Osteocyte (in vitro differentiated cells): ENCODE data around the gene KIFC1. TPM values are rescaled to one million over a fixed set of nuclear protein-coding genes. Genes with fewer than 3 reads are reported as not detected.

ENCODE experiments used
- DNase-seq: peaks from one replicate; pipeline ENCODE4 v3.0.0; 2021; ENCODE audit warnings: mixed read lengths; ENCODE audit not compliant: unreplicated experiment; ENCODE audit errors: extremely low spot score
- H3K27ac Mint-ChIP-seq: one replicate; pipeline ENCODE4 v1.8.0; 2021; ENCODE audit warnings: mild to moderate bottlenecking, mixed read lengths; ENCODE audit not compliant: unreplicated experiment
- H3K27me3 Mint-ChIP-seq: one replicate; pipeline ENCODE4 v1.8.0; 2021; ENCODE audit warnings: mixed read lengths; ENCODE audit not compliant: unreplicated experiment
- H3K36me3 Mint-ChIP-seq: one replicate; pipeline ENCODE4 v1.8.0; 2021; ENCODE audit warnings: mixed read lengths; ENCODE audit not compliant: unreplicated experiment
- H3K4me1 Mint-ChIP-seq: one replicate; pipeline ENCODE4 v1.8.0; 2021; ENCODE audit warnings: mixed read lengths; ENCODE audit not compliant: unreplicated experiment
- H3K4me3 Mint-ChIP-seq: one replicate; pipeline ENCODE4 v1.8.0; 2021; ENCODE audit warnings: mild to moderate bottlenecking, moderate library complexity, mixed read lengths; ENCODE audit not compliant: unreplicated experiment
- H3K9me3 Mint-ChIP-seq: one replicate; pipeline ENCODE4 v1.8.0; 2021; ENCODE audit warnings: mixed read lengths; ENCODE audit not compliant: unreplicated experiment
- CTCF ChIP-seq: fragments of 200-600 bp; sonication (generic); IDR thresholded peaks from 2 replicates; pipeline ENCODE4 v1.5.0; 2021; ENCODE audit warnings: antibody characterized with exemption, mild to moderate bottlenecking, moderate library complexity
- total RNA-seq: library from RNA; stranded (reverse); gene quantifications from 2 replicates; pipeline ENCODE4 v1.2.1, GENCODE V29; 2021

KIFC1 gene
- total RNA-seq, 1 donor from 2014 or later, result 10.8 TPM

- peaks cover 31% of the 10 kb centered on the region for H3K36me3 Mint-ChIP-seq
- no peak for DNase-seq
- H3K27ac Mint-ChIP-seq, result no peak overlapping the region
- H3K27me3 Mint-ChIP-seq, result no peaks in the 10 kb centered on the region
- TF ChIP-seq CTCF, result no peak
- peaks cover 42% of the 10 kb centered on the region for H3K4me1 Mint-ChIP-seq
- H3K9me3 Mint-ChIP-seq, result no peaks in the 10 kb centered on the region
- no peak overlapping the region for H3K4me3 Mint-ChIP-seq
Observed at GRCh38 chr6:33433544-33434191, 42.0 kb downstream of the KIFC1 start.

GRCh38 chr6:33434961-33435360 is 43.3 kb downstream of the KIFC1 start:
- Mint-ChIP-seq H3K27ac (no peak overlapping the region), H3K9me3 (no peaks in the 10 kb centered on the region), H3K27me3 (no peaks in the 10 kb centered on the region), H3K36me3 (peaks cover 34% of the 10 kb centered on the region), H3K4me3 (no peak overlapping the region), H3K4me1 (peaks cover 31% of the 10 kb centered on the region)
- TF ChIP-seq CTCF, result no peak
- DNase-seq, result no peak

- H3K36me3 Mint-ChIP-seq, result peaks cover 45% of the 10 kb centered on the region
- H3K4me1 Mint-ChIP-seq, result peaks cover 10% of the 10 kb centered on the region
- no peaks in the 10 kb centered on the region for H3K27me3 Mint-ChIP-seq
- no peaks in the 10 kb centered on the region for H3K9me3 Mint-ChIP-seq
- DNase-seq, result no peak
- no peak for TF ChIP-seq CTCF
- H3K27ac Mint-ChIP-seq, result no peak overlapping the region
- H3K4me3 Mint-ChIP-seq, result no peak overlapping the region
Observed at GRCh38 chr6:33437666-33438065, 46.0 kb downstream of the KIFC1 start.

- Mint-ChIP-seq H3K27me3 (no peaks in the 10 kb centered on the region), H3K4me1 (no peaks in the 10 kb centered on the region), H3K4me3 (no peak overlapping the region), H3K9me3 (no peaks in the 10 kb centered on the region), H3K27ac (no peak overlapping the region), H3K36me3 (peaks cover 44% of the 10 kb centered on the region)
- no peak for TF ChIP-seq CTCF
- DNase-seq, result no peak
Observed at GRCh38 chr6:33438978-33439594, 47.5 kb downstream of the KIFC1 start.

DNA sequence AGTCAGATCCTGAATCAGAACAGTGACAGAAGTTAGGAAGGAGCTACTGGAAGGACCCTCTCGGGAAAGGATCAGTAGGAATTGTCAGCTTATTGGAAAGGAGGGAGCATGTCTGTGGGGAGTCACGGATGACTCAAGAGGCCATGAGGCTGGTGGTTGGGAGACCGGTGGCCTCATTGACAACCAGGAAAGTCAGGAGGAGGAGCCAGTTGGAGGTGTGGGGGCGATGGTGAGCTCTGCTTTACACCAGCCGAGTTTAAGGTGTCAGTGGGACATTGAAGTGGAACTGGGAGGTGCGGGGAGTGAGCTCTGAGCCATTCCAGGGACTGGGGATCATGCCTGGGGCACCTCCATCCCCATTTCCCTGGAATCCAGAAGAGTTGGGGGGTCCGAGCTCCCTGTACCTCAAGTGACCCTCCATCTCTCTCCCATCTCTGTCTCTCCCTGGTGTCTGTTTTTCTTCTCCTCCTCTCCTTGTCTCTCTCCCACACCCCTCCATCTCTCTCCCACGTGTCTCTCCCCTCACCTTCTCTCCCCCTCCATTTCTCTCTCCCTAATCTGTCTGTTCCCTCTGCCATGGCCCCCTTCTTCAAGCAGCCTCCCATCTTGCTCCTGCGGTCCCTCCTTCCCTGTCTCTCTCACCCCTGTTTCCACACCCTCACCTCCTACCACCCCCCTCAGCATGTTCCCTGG is 48.5 kb downstream of the KIFC1 start:
- Mint-ChIP-seq H3K4me3 (no peak overlapping the region), H3K27ac (no peak overlapping the region), H3K9me3 (no peaks in the 10 kb centered on the region), H3K4me1 (no peaks in the 10 kb centered on the region), H3K36me3 (peaks cover 41% of the 10 kb centered on the region), H3K27me3 (no peaks in the 10 kb centered on the region)
- no peak for DNase-seq
- TF ChIP-seq CTCF, result no peak
